Esophagus (tissue), 2 donors: ENCODE results near the gene SLC13A5. TPM values are rescaled to one million over a fixed set of nuclear protein-coding genes. Genes with fewer than 3 reads are reported as not detected.
"Not testable (repeated sequence)": the region's sequence is repeated elsewhere in the genome, so short reads cannot be mapped to it uniquely, and the experiment has no call there.

Experiments
- H3K27ac ChIP-seq, 2 donors: one replicate each; pipeline ENCODE4 v1.5.1; 2013; ENCODE audit warnings: low read depth in 2 of 2, mild to moderate bottlenecking in 2 of 2, inconsistent platforms in 1 of 2, low read length in 1 of 2, moderate library complexity in 1 of 2
- H3K27me3 ChIP-seq, 2 donors: one replicate each; pipeline ENCODE4 v1.6.1; 2013; ENCODE audit warnings: low read length in 2 of 2, control low read depth in 1 of 2, mild to moderate bottlenecking in 1 of 2; ENCODE audit not compliant: insufficient read depth in 2 of 2, control insufficient read depth in 1 of 2
- H3K36me3 ChIP-seq, 2 donors: one replicate each; pipeline ENCODE4 v1.6.1; 2013; ENCODE audit warnings: low read length in 1 of 2; ENCODE audit not compliant: control insufficient read depth in 2 of 2, insufficient read depth in 2 of 2
- H3K4me1 ChIP-seq, 2 donors: one replicate each; pipeline ENCODE4 v1.6.1; 2013; ENCODE audit warnings: low read length in 1 of 2; ENCODE audit not compliant: control insufficient read depth in 2 of 2, insufficient read depth in 2 of 2
- H3K4me3 ChIP-seq, 2 donors: one replicate each; pipeline ENCODE4 v1.5.1; 2013; ENCODE audit warnings: low read length in 2 of 2, mild to moderate bottlenecking in 2 of 2, low read depth in 1 of 2, moderate library complexity in 1 of 2
- H3K9me3 ChIP-seq, 2 donors: one replicate each; pipeline ENCODE4 v1.6.1; 2013; ENCODE audit warnings: mild to moderate bottlenecking in 2 of 2, low read depth in 1 of 2, low read length in 1 of 2, moderate library complexity in 1 of 2; ENCODE audit not compliant: control insufficient read depth in 2 of 2, insufficient read depth in 1 of 2
- WGBS, 2 donors: extraction: QIAGEN DNeasy Blood & Tissue Kit; methylation state at CpG; one replicate each; pipeline ENCODE4 v1.1.7; 2013; 5-methylcytosine and 5-hydroxymethylcytosine counted together
- polyA plus RNA-seq, 2 donors: library from polyadenylated mRNA; stranded (reverse); fragments of 200-250 nt; gene quantifications; one replicate each; pipeline ENCODE4 v1.2.3, GENCODE V29; 2013
- donor health status: healthy with polysubstance abuse.
- donor health status: Bipolar disorder and iron deficiency.

Gene SLC13A5
- polyA plus RNA-seq, 2 donors: 0.49 to 2.1 TPM

GRCh38 chr17:6749519-6749918 lies 36.4 kb upstream of the SLC13A5 start:
- H3K27ac ChIP-seq: no peak overlapping the region
- H3K36me3 ChIP-seq: no peaks in the 10 kb centered on the region
- H3K9me3 ChIP-seq: no peaks in the 10 kb centered on the region
- H3K4me1 ChIP-seq: no peaks in the 10 kb centered on the region
- 82 to 90% methylated on average over 6 of the region's 6 CpGs for WGBS, 2 donors
- H3K4me3 ChIP-seq: no peak overlapping the region
- H3K27me3 ChIP-seq: no peaks in the 10 kb centered on the region

GRCh38 chr17:6748617-6749016 lies 35.4 kb upstream of the SLC13A5 start:
- no peaks in the 10 kb centered on the region for H3K27me3 ChIP-seq
- H3K36me3 ChIP-seq: no peaks in the 10 kb centered on the region
- no peak overlapping the region for H3K4me3 ChIP-seq
- H3K27ac ChIP-seq: no peak overlapping the region
- no peaks in the 10 kb centered on the region for H3K9me3 ChIP-seq
- no peaks in the 10 kb centered on the region for H3K4me1 ChIP-seq

- H3K4me3 ChIP-seq: not testable (repeated sequence)
These were observed 33.5 kb upstream of the SLC13A5 start for GRCh38 chr17:6746665-6747064.

GRCh38 chr17:6729531-6729930 lies 16.4 kb upstream of the SLC13A5 start:
- Histone ChIP-seq H3K4me3 (no peak overlapping the region), H3K27ac (no peak overlapping the region), H3K36me3 (no peaks in the 10 kb centered on the region), H3K4me1 (no peaks in the 10 kb centered on the region), H3K27me3 (no peaks in the 10 kb centered on the region), H3K9me3 (no peaks in the 10 kb centered on the region)
- WGBS, 2 donors: 79 to 86% methylated on average over 4 of the region's 4 CpGs

More at GRCh38 chr17:6746665-6747064, 33.5 kb upstream of the SLC13A5 start:
- not testable (repeated sequence) for H3K4me1 ChIP-seq, H3K27me3 ChIP-seq, H3K9me3 ChIP-seq, H3K36me3 ChIP-seq, H3K27ac ChIP-seq
- WGBS, 2 donors: 92 to 93% methylated on average over 6 of the region's 6 CpGs

- Histone ChIP-seq H3K27me3 (peaks cover 0 to 2% of the 10 kb centered on the region in 2 donors), H3K9me3 (no peaks in the 10 kb centered on the region), H3K27ac (no peak overlapping the region), H3K4me3 (no peak overlapping the region), H3K36me3 (no peaks in the 10 kb centered on the region), H3K4me1 (no peaks in the 10 kb centered on the region)
- 88 to 91% methylated on average over 5 of the region's 5 CpGs for WGBS, 2 donors
These were observed 10.8 kb upstream of the SLC13A5 start for GRCh38 chr17:6724009-6724408.

- no peak overlapping the region for H3K27ac ChIP-seq
- H3K36me3 ChIP-seq: no peaks in the 10 kb centered on the region
- peaks cover 0 to 2% of the 10 kb centered on the region in 2 donors for H3K27me3 ChIP-seq
- no peaks in the 10 kb centered on the region for H3K4me1 ChIP-seq
- no peaks in the 10 kb centered on the region for H3K9me3 ChIP-seq
- 77 to 81% methylated on average over 5 of the region's 5 CpGs for WGBS, 2 donors
- H3K4me3 ChIP-seq: no peak overlapping the region
These were observed 8.6 kb upstream of the SLC13A5 start for GRCh38 chr17:6721744-6722143.

GRCh38 chr17:6716736-6717135 lies 3.6 kb upstream of the SLC13A5 start:
- H3K27me3 ChIP-seq: no peaks in the 10 kb centered on the region
- peaks cover 10 to 11% of the 10 kb centered on the region in 2 donors for H3K4me1 ChIP-seq
- H3K27ac ChIP-seq: no peak overlapping the region
- WGBS, 2 donors: 70 to 76% methylated on average over 2 of the region's 2 CpGs
- peaks cover 3 to 4% of the 10 kb centered on the region in 2 donors for H3K9me3 ChIP-seq
- no peak overlapping the region for H3K4me3 ChIP-seq
- H3K36me3 ChIP-seq: no peaks in the 10 kb centered on the region

- H3K4me3 ChIP-seq: no peak overlapping the region
- peaks cover 10 to 19% of the 10 kb centered on the region in 2 donors for H3K4me1 ChIP-seq
- H3K27ac ChIP-seq: no peak overlapping the region
- no peaks in the 10 kb centered on the region for H3K36me3 ChIP-seq
- peaks cover 3 to 4% of the 10 kb centered on the region in 2 donors for H3K9me3 ChIP-seq
- no peaks in the 10 kb centered on the region for H3K27me3 ChIP-seq
- WGBS, 2 donors: 67 to 86% methylated on average over 7 of the region's 7 CpGs
These were observed 1.2 kb upstream of the SLC13A5 start for GRCh38 chr17:6714315-6714874.

GRCh38 chr17:6713918-6714271 lies 726 bp upstream of the SLC13A5 start:
- H3K9me3 ChIP-seq: peaks cover 3 to 4% of the 10 kb centered on the region in 2 donors
- H3K36me3 ChIP-seq: no peaks in the 10 kb centered on the region
- H3K4me1 ChIP-seq: peaks cover 10 to 19% of the 10 kb centered on the region in 2 donors
- H3K27ac ChIP-seq: no peak overlapping the region
- no peaks in the 10 kb centered on the region for H3K27me3 ChIP-seq
- 26 to 34% methylated on average over 29 of the region's 29 CpGs for WGBS, 2 donors
- no peak overlapping the region for H3K4me3 ChIP-seq

GRCh38 chr17:6712854-6713129 lies 377 bp downstream of the SLC13A5 start:
- Histone ChIP-seq H3K27ac (no peak overlapping the region), H3K9me3 (peaks cover 3 to 4% of the 10 kb centered on the region in 2 donors), H3K4me1 (peaks cover 10 to 19% of the 10 kb centered on the region in 2 donors), H3K36me3 (no peaks in the 10 kb centered on the region), H3K27me3 (no peaks in the 10 kb centered on the region), H3K4me3 (peak overlapping the region; percentile 19)
- WGBS, 2 donors: 11 to 12% methylated on average over 14 of the region's 14 CpGs
